ENCODE measurements around the gene FUT1.

DNA sequence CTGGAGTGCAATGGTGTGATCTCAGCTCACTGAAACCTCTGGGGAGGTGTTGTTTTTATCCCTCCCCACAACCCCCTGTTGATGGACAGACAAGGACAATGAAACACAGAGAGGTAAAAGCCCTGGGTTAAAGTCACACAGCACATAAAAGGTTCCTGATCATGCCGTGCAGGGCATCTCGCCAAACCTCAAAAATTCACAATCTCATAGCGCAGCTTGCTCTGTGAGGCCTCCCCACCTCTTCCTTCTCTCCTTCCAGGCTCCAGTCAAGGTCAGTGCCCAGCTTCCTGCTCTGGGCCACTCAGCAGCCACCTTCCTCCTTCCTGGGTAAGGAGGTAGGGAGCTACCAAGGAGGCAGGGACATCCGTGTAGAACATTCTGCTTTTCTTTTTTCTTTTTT, 54.4 kb downstream of the FUT1 start:
- TF ChIP-seq POLR2A (IDR thresholded peaks at IDR 0.05) = no peak
- TF ChIP-seq, protein P1, sequence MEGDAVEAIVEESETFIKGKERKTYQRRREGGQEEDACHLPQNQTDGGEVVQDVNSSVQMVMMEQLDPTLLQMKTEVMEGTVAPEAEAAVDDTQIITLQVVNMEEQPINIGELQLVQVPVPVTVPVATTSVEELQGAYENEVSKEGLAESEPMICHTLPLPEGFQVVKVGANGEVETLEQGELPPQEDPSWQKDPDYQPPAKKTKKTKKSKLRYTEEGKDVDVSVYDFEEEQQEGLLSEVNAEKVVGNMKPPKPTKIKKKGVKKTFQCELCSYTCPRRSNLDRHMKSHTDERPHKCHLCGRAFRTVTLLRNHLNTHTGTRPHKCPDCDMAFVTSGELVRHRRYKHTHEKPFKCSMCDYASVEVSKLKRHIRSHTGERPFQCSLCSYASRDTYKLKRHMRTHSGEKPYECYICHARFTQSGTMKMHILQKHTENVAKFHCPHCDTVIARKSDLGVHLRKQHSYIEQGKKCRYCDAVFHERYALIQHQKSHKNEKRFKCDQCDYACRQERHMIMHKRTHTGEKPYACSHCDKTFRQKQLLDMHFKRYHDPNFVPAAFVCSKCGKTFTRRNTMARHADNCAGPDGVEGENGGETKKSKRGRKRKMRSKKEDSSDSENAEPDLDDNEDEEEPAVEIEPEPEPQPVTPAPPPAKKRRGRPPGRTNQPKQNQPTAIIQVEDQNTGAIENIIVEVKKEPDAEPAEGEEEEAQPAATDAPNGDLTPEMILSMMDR (IDR thresholded peaks at IDR 0.05) = no peak
